Naive thymus-derived CD4-positive, alpha-beta T cell (primary cell): ENCODE measurements around the gene DDAH2. TPM values are rescaled to one million over a fixed set of nuclear protein-coding genes. Genes with fewer than 3 reads are reported as not detected.

Experiments used
- ATAC-seq: fragments of 150-1000 bp; cut with Tn5 transposase; 2 replicates; pipeline ENCODE4 v1.10.0; 2021; ENCODE audit warnings: mild to moderate bottlenecking, moderate library complexity
- CTCF ChIA-PET: fragments of 350-600 bp; sonication (Branson Sonifier 250); formaldehyde crosslinking; loops from one replicate; lab custom pipeline; 2021; ENCODE audit warnings: antibody characterized with exemption; lab: Charles Lee
- POLR2A ChIA-PET: fragments of 350-600 bp; sonication (Branson Sonifier 250); formaldehyde crosslinking; loops from one replicate; lab custom pipeline; 2021; ENCODE audit warnings: antibody characterized with exemption, inconsistent platforms; lab: Charles Lee
- DNase-seq, 9 donors: peaks; one replicate each; pipeline versions ENCODE4 v3.0.0 to v3.0.0-alpha.2; 2020 to 2022; ENCODE audit warnings: mixed read lengths in 1 of 9
- H3K27ac ChIP-seq: one replicate; pipeline ENCODE4 v1.7.0; 2013; ENCODE audit warnings: mild to moderate bottlenecking, low read depth, low read length, moderate library complexity
- H3K27me3 ChIP-seq, 2 donors: one replicate each; pipeline ENCODE4 v1.7.0; 2013; ENCODE audit warnings: low read length in 2 of 2, mild to moderate bottlenecking in 2 of 2, moderate library complexity in 2 of 2; ENCODE audit not compliant: control insufficient read depth in 2 of 2, insufficient read depth in 2 of 2
- H3K36me3 ChIP-seq, 3 experiments: 1 replicate in 2 of 3; 2 replicates in 1 of 3; pipeline ENCODE4 v1.7.0; 2013; ENCODE audit warnings: low read length in 3 of 3, mild to moderate bottlenecking in 3 of 3, moderate library complexity in 1 of 3; ENCODE audit not compliant: insufficient read depth in 3 of 3, control insufficient read depth in 2 of 3
- H3K4me1 ChIP-seq, 2 donors: one replicate each; pipeline ENCODE4 v1.7.0; 2013; ENCODE audit warnings: low read length in 2 of 2, mild to moderate bottlenecking in 2 of 2, moderate library complexity in 1 of 2; ENCODE audit not compliant: control insufficient read depth in 2 of 2, insufficient read depth in 2 of 2
- H3K4me3 ChIP-seq: 2 replicates; pipeline ENCODE4 v1.7.0; 2013; ENCODE audit warnings: mild to moderate bottlenecking, low read length
- H3K9me3 ChIP-seq, 3 experiments: 1 replicate in 2 of 3; 2 replicates in 1 of 3; pipeline ENCODE4 v1.7.0; 2013; ENCODE audit warnings: low read length in 3 of 3; ENCODE audit not compliant: control insufficient read depth in 2 of 3
- H3K27ac Mint-ChIP-seq, 9 donors: one replicate each; pipeline ENCODE4 v1.8.0; 2020 to 2022; ENCODE audit warnings: mixed read lengths in 9 of 9, mild to moderate bottlenecking in 8 of 9, moderate library complexity in 5 of 9, inconsistent platforms in 2 of 9
- H3K27me3 Mint-ChIP-seq, 5 donors: one replicate each; pipeline ENCODE4 v1.8.0; 2021 to 2022; ENCODE audit warnings: mixed read lengths in 5 of 5, mild to moderate bottlenecking in 1 of 5
- H3K36me3 Mint-ChIP-seq, 5 donors: one replicate each; pipeline ENCODE4 v1.8.0; 2020 to 2022; ENCODE audit warnings: mixed read lengths in 5 of 5, mild to moderate bottlenecking in 3 of 5, inconsistent platforms in 1 of 5
- H3K4me1 Mint-ChIP-seq, 7 donors: one replicate each; pipeline ENCODE4 v1.8.0; 2020 to 2022; ENCODE audit warnings: mixed read lengths in 7 of 7, mild to moderate bottlenecking in 3 of 7, inconsistent platforms in 1 of 7
- H3K4me3 Mint-ChIP-seq, 10 donors: one replicate each; pipeline ENCODE4 v1.8.0; 2020 to 2022; ENCODE audit warnings: mild to moderate bottlenecking in 10 of 10, mixed read lengths in 10 of 10, moderate library complexity in 6 of 10, inconsistent platforms in 2 of 10
- H3K9me3 Mint-ChIP-seq, 11 donors: one replicate each; pipeline ENCODE4 v1.8.0; 2020 to 2022; ENCODE audit warnings: mixed read lengths in 11 of 11, mild to moderate bottlenecking in 4 of 11, inconsistent platforms in 1 of 11, moderate library complexity in 1 of 11
- intact Hi-C, 2 donors: fragments of 100-400 bp; cut with micrococcal nuclease; formaldehyde crosslinking; loops; one replicate each; pipeline ENCODE4 v1.15.1; 2023
- polyA plus RNA-seq, 2 donors: library from polyadenylated mRNA; unstranded; fragments of 300-500 nt; fragmentation: Illumina TruSeq; gene quantifications; one replicate each; pipeline ENCODE4 v1.2.3, GENCODE V29; 2021
- total RNA-seq, 6 experiments: library from RNA in 5 of 6; stranded (reverse) in 5 of 6; gene quantifications; 1 replicate in 5 of 6; 2 replicates in 1 of 6; pipeline ENCODE4 v1.2.3 and lab custom pipeline; 2021 to 2026

The DDAH2 gene
- total and polyA plus RNA-seq, 7 experiments from 2014 or later = 4.9 to 31.4 (median 12.2) TPM

DNA sequence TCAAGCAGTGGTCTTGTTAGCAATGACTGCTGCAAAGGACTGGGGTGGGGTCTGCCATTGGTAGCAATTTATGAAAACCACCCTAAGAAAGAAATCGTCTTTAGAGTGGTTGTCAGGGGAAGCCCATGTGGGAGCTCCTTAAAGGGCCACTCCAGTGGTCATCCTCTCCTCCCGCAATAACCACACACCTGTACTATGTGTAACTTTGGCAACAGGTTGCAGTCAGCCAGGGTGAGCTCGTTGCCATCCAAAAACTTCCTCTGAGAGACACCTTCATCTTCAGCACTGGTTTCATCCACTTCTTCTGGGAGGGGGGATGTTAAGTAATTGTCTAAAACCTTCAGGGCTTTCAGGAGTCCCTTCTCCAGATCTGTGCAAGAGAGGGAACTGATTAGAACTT lies 2.9 kb upstream of the DDAH2 start:
- POLR2A ChIA-PET = interaction anchor here (0.7 to 4.6 kb wide), 6 partner anchors 27 to 99 kb away, joined by 3 to 33 read pairs (median 3); partner anchors contain the start of genes ABHD16A, HSPA1A and HSPA1L
- H3K36me3 Mint-ChIP-seq = peaks cover 0 to 51% (median 8%) of the 10 kb centered on the region in 5 donors
- H3K27ac ChIP-seq = no peak overlapping the region

DNA sequence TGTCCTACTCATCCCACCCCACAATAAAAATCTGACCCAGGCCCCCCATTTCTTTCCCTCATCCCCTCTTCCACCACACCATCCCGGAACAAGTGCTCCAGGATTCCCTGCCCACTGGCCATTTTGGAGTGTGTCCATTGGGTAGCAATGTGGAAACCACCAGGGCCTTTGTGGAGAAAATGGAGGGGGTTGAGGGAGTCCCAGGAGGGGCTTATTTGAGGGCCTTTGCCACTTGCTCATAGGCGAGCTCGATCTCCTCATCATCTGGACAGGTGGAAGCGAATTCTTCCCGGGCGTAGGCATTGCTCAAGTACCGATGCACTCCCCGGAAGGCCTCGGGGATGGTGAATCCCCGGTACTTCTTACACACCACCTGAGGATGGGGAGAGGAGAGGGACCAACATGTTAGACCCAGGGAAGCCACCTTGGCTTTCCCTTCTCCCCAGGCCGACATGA lies 1.6 kb upstream of the DDAH2 start:
- Mint-ChIP-seq H3K9me3 (peaks cover 0 to 3% (median 0%) of the 10 kb centered on the region in 11 donors), H3K4me3 (peak overlapping the region; percentile 83 to 100 (median 97)), H3K36me3 (peaks cover 4 to 50% (median 8%) of the 10 kb centered on the region in 5 donors), H3K4me1 (peaks cover 16 to 73% (median 62%) of the 10 kb centered on the region in 7 donors), H3K27me3 (no peaks in the 10 kb centered on the region), H3K27ac (peak overlapping the region in 8 of 9 donors; percentile 30 to 90 (median 74))
- DNase-seq (no peak), ATAC-seq (no peak)
- Histone ChIP-seq H3K4me1 (peaks cover 21 to 24% of the 10 kb centered on the region in 2 donors), H3K27me3 (no peaks in the 10 kb centered on the region), H3K4me3 (no peak overlapping the region), H3K36me3 (peaks cover 5 to 25% (median 13%) of the 10 kb centered on the region in 3 experiments), H3K9me3 (no peaks in the 10 kb centered on the region), H3K27ac (peak overlapping the region; percentile 65)
- intact Hi-C loops = loop anchor here (1.0 to 10.0 kb wide), 4 partner anchors 8 to 1474 kb away; partner anchors contain the start of genes DXO (in 1 of the 2), HSD17B8 (in 1 of the 2), RING1 (in 1 of the 2) and RXRB (in 1 of the 2)
- POLR2A ChIA-PET = interaction anchor here (0.9 to 4.6 kb wide), 7 partner anchors 10 to 133 kb away, joined by 3 to 33 read pairs (median 3); partner anchors contain the start of genes HSPA1A, HSPA1B and HSPA1L
- CTCF ChIA-PET = interaction anchor here (0.7 to 4.2 kb wide), 12 partner anchors 8 to 116 kb away, joined by 3 to 30 read pairs (median 6); partner anchors contain the start of genes HSPA1B, LSM2, MSH5 and VARS1

More for the DNA sequence above, 2.9 kb upstream of the DDAH2 start:
- Mint-ChIP-seq H3K27me3 (no peaks in the 10 kb centered on the region), H3K4me1 (peaks cover 6 to 72% (median 55%) of the 10 kb centered on the region in 7 donors), H3K27ac (peak overlapping the region in 4 of 9 donors; percentile 28 to 59 (median 41)), H3K4me3 (peak overlapping the region in 2 of 10 donors; percentile 4 to 25), H3K9me3 (peaks cover 0 to 3% (median 0%) of the 10 kb centered on the region in 11 donors)
- Histone ChIP-seq H3K36me3 (peaks cover 5 to 25% (median 13%) of the 10 kb centered on the region in 3 experiments), H3K4me1 (peaks cover 28 to 29% of the 10 kb centered on the region in 2 donors), H3K27me3 (no peaks in the 10 kb centered on the region), H3K9me3 (no peaks in the 10 kb centered on the region), H3K4me3 (no peak overlapping the region)
- ATAC-seq (no peak), DNase-seq (no peak)
- CTCF ChIA-PET = interaction anchor here (0.7 to 1.0 kb wide), 2 partner anchors 28 to 51 kb away, joined by 3 read pairs; partner anchors contain the start of gene LY6G5C
- intact Hi-C loops = loop anchor here (10.0 kb wide), 2 partner anchors 243 to 1473 kb away; partner anchors contain the start of genes DXO (in 1 of the 2), HSD17B8 (in 1 of the 2), RING1 (in 1 of the 2) and RXRB (in 1 of the 2)

DNA sequence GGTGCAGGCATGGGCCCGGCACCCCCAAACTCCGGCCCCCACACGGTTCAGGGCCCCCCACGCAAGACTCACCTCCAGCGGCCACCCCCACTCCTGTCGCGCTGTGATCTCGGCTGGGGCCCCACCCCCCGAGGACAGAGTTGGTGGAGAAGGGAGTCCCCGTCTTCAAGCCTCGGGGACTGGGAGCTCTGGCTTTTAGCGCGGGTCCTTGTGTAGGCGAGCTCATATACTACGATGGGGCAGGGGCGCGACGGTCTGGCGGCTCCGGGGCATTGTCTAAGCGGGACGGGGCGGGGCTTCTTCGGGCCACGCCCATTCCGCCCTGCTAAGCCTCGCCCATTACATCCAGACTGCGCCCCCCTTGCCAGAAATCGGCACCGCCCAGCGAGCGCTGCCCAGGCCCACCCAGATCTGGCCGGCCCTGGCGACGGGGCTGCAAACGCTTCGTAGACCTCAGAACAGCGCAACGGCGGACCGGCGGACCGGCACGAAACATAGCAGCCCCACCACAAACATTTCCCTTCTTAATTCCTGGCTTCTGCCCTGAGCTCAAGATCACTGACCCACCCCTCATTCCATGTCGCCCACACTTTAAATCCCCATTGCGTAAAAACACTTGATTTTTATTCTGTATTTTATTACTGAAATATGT lies 1.0 kb upstream of the DDAH2 start:
- Mint-ChIP-seq H3K4me3 (peak overlapping the region; percentile 83 to 100 (median 97)), H3K36me3 (peaks cover 4 to 48% (median 8%) of the 10 kb centered on the region in 5 donors), H3K4me1 (peaks cover 20 to 70% (median 60%) of the 10 kb centered on the region in 7 donors), H3K27me3 (no peaks in the 10 kb centered on the region), H3K9me3 (peaks cover 0 to 1% (median 0%) of the 10 kb centered on the region in 11 donors), H3K27ac (peak overlapping the region; percentile 30 to 96 (median 78))
- ChIA-PET POLR2A (interaction anchor here (0.9 to 4.6 kb wide), 12 partner anchors 8 to 162 kb away, joined by 3 to 33 read pairs (median 4); partner anchors contain the start of genes HSPA1A, HSPA1B, HSPA1L and LSM2), CTCF (interaction anchor here (0.6 to 4.2 kb wide), 18 partner anchors 9 to 398 kb away, joined by 3 to 30 read pairs (median 6); partner anchors contain the start of genes ATF6B, HSPA1A, HSPA1B and HSPA1L)
- Histone ChIP-seq H3K9me3 (no peaks in the 10 kb centered on the region), H3K36me3 (peaks cover 5 to 25% (median 13%) of the 10 kb centered on the region in 3 experiments), H3K4me1 (peaks cover 21 to 24% of the 10 kb centered on the region in 2 donors), H3K27ac (peak overlapping the region; percentile 65), H3K4me3 (peak overlapping the region; percentile 92), H3K27me3 (no peaks in the 10 kb centered on the region)
- intact Hi-C loops = loop anchor here (1.0 to 10.0 kb wide), 13 partner anchors 8 to 1475 kb away; partner anchors contain the start of genes ABHD16A (in 1 of the 2), DXO (in 1 of the 2), EHMT2 (in 1 of the 2) and HSD17B8 (in 1 of the 2)
- ATAC-seq (peak; percentile 70), DNase-seq (peak; percentile 51 to 75 (median 63))

GRCh38 chr6:31729515-31729978 lies 448 bp upstream of the DDAH2 start:
- peak; percentile 66 to 82 (median 77) for DNase-seq
- H3K27ac Mint-ChIP-seq = peak overlapping the region; percentile 78 to 96 (median 89)
- ChIA-PET CTCF (interaction anchor here (0.6 to 4.2 kb wide), 20 partner anchors 9 to 399 kb away, joined by 3 to 30 read pairs (median 6); partner anchors contain the start of genes ATF6B, HSPA1A, HSPA1B and HSPA1L), POLR2A (interaction anchor here (0.9 to 4.6 kb wide), 11 partner anchors 9 to 161 kb away, joined by 3 to 33 read pairs (median 4); partner anchors contain the start of genes HSPA1A, HSPA1B, HSPA1L and LSM2)
- Histone ChIP-seq H3K27me3 (no peaks in the 10 kb centered on the region), H3K27ac (peak overlapping the region; percentile 65), H3K4me1 (peaks cover 18 to 20% of the 10 kb centered on the region in 2 donors), H3K4me3 (peak overlapping the region; percentile 92), H3K9me3 (no peaks in the 10 kb centered on the region), H3K36me3 (peaks cover 5 to 25% (median 13%) of the 10 kb centered on the region in 3 experiments)
- H3K27me3 Mint-ChIP-seq = no peaks in the 10 kb centered on the region
- peaks cover 0 to 1% (median 0%) of the 10 kb centered on the region in 11 donors for H3K9me3 Mint-ChIP-seq
- intact Hi-C loops = loop anchor here (1.0 to 2.0 kb wide), 11 partner anchors 9 to 229 kb away; partner anchors contain the start of genes ABHD16A (in 1 of the 2), EHMT2 (in 1 of the 2), HSPA1B (in 1 of the 2) and LY6G5C (in 1 of the 2)
- peaks cover 20 to 65% (median 55%) of the 10 kb centered on the region in 7 donors for H3K4me1 Mint-ChIP-seq
- ATAC-seq = peak; percentile 78
- peaks cover 4 to 43% (median 8%) of the 10 kb centered on the region in 5 donors for H3K36me3 Mint-ChIP-seq
- peak overlapping the region; percentile 83 to 100 (median 97) for H3K4me3 Mint-ChIP-seq

- Mint-ChIP-seq H3K4me1 (peaks cover 28 to 59% (median 49%) of the 10 kb centered on the region in 7 donors), H3K27ac (peak overlapping the region; percentile 36 to 85 (median 63)), H3K36me3 (peaks cover 0 to 28% (median 5%) of the 10 kb centered on the region in 5 donors), H3K9me3 (no peaks in the 10 kb centered on the region), H3K27me3 (no peaks in the 10 kb centered on the region), H3K4me3 (peak overlapping the region; percentile 68 to 100 (median 94))
- POLR2A ChIA-PET = interaction anchor here (0.5 to 4.6 kb wide), 11 partner anchors 9 to 111 kb away, joined by 3 to 33 read pairs (median 4); partner anchors contain the start of genes HSPA1B and LSM2
- Histone ChIP-seq H3K4me3 (no peak overlapping the region), H3K27me3 (no peaks in the 10 kb centered on the region), H3K9me3 (no peaks in the 10 kb centered on the region), H3K27ac (peak overlapping the region; percentile 1), H3K4me1 (peaks cover 9 to 13% of the 10 kb centered on the region in 2 donors), H3K36me3 (peaks cover 5 to 13% (median 13%) of the 10 kb centered on the region in 3 experiments)
- intact Hi-C loops = loop anchor here in 1 of 2 donors (2.0 kb wide), 2 partner anchors 89 to 231 kb away; partner anchors contain the start of genes NELFE and SKIC2
- DNase-seq = peak in 1 of 9 donors; percentile 20
- peak; percentile 10 for ATAC-seq
- CTCF ChIA-PET = interaction anchor here (1.2 to 4.2 kb wide), 6 partner anchors 8 to 224 kb away, joined by 3 to 30 read pairs (median 14); partner anchors contain the start of genes MSH5 and VARS1
Measured at GRCh38 chr6:31727717-31728671, 1.1 kb downstream of the DDAH2 start.
